Amygdala (tissue), 56 donors: Measurements from ENCODE around the gene COL4A5.
"Not testable (repeated sequence)": the region's sequence is repeated elsewhere in the genome, so short reads cannot be mapped to it uniquely, and the experiment has no call there.

Experiments
- DNase-seq, 56 donors: peaks; one replicate each; lab custom pipeline; 2025; lab: John Stamatoyannopoulos, UW

COL4A5 gene

DNA sequence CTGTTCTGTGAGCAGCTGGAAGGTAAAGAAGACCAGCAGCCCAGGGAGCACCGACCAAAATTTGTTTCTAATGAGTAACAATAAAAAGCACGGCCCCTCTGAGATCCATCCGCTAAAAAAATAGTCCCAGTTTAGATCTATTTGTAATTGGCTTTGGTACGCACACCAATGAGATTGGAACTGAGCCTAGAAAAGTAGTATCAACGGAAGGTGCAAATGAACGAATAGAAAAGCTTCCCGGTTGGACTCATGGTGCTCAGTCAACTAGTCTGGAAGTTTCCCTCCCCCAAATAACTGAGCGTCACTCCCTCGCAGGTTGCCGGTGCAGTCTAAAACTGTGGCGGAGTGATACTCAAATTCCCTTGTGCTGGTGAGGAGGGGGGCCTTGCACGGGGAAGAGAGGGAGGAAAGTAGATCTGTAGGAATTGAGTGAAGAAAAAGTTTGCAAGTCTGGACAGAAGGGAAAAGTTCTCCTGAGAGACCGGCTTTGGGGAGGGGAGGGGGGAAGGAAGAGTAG is at the start of gene COL4A5:
Gene COL4A5 (plus strand): TSS at position 413 of the 517 bp plus-strand sequence. CDS start 288 bp downstream, outside the sequence.
- peak in 19 of 56 donors; percentile 0 to 27 (median 2) for DNase-seq

GRCh38 chrX:108390976-108391717 is 48.5 kb upstream of the COL4A5 start:
- DNase-seq, result not testable (repeated sequence)

GRCh38 chrX:108396188-108396891 is 43.3 kb upstream of the COL4A5 start:
- no peak for DNase-seq

GRCh38 chrX:108396986-108397385 is 42.7 kb upstream of the COL4A5 start:
- DNase-seq, result no peak

GRCh38 chrX:108397627-108398391 is 41.8 kb upstream of the COL4A5 start:
- peak in 1 of 56 donors; percentile 0 for DNase-seq

DNA sequence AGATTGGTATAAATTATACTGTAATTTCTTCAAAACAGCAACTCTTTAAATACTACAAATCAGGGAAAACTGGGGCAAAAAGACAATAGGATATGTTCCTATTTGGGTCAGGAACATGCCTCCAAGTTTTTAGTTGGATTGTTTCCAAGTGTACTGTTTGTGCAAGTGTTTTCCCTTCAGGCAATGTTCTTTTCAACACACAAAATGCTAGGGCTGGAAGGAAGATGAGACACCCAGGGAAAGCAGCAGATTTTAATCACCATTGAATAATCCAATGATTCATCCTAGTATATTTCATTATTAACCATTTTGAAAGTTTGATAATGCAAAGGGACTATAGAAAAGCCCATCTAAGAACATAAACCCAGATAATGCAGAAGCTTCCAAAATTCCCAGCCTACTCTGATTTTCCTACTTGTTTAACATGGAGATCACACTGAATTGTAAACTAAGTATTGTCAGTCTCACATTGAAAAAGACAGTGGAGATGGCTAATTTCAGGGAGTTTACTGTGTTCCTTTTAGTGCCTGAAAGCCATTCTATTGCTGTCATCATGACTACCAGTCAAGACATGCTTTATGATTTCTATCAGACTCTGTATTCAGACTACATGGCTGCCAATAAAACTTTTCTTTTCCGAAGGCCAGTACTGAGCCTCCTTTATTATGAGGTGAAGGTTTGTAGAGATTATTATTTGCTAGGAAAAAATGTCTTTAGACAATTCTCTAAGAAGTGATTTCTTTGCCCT is 40.0 kb upstream of the COL4A5 start:
- no peak for DNase-seq

GRCh38 chrX:108412783-108413182 is 26.9 kb upstream of the COL4A5 start:
- DNase-seq, result no peak

DNA sequence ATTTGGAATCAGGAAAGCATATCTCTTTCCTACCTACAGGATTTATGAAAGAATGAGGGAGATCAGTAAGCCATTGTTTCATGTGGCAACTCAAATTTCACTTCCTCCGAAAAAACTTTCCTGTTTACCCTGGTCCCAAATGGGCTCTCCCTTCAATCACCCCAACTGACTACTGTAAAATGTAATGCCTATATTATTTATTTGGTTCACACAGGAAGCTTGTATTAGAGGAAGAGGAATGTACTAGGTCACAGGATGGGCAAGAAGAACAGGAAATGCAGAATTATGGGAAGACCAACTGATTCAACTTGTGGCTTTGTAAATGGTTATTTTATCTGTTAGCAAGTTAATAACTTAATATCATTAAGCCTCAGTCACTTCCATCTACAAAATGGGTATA is 24.5 kb upstream of the COL4A5 start:
- DNase-seq, result no peak

GRCh38 chrX:108415891-108416290 is 23.7 kb upstream of the COL4A5 start:
- DNase-seq, result no peak

- DNase-seq, result no peak
Measured at GRCh38 chrX:108417257-108417656, 22.4 kb upstream of the COL4A5 start.

GRCh38 chrX:108419401-108419800 is 20.2 kb upstream of the COL4A5 start:
- no peak for DNase-seq

DNA sequence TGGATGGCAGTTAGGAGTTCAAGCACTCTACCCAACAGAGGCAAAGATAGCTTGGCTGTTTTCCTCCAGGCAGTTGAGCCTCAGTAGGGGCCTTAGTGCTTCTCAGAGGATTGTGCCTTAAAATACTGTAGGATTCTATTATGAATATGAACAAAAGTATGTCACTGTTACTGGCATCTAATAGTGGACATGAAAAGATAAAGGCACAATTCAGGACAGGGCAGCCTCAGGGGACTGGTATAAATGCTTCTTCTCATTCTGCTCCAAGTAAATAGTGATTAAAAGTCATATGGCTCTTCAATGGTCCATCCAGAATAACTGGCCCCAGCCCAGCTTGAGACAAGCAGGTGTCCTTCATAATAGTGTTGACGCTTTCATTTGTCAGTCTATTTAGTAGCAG is 19.2 kb upstream of the COL4A5 start:
- DNase-seq, result no peak

DNA sequence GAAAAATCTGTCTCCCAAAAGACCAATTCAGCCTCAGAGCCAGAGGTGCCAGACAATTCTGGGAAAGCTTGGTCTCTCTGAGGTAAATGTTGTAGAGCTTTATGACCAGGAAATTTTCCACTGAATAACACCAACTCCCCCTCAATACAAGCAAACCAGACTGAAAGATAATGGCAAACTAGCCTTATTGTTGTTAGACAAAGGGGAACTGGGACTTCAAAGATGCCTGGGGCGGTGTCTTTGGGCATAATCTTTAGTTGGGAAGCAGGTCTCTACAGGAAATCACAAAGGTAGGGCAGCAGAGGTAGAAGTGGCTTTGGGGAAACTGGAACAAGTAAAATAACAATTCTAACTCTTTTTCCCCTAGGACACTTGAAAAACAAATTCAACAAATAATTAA is 13.4 kb upstream of the COL4A5 start:
- DNase-seq, result no peak

GRCh38 chrX:108435261-108435660 is 4.4 kb upstream of the COL4A5 start:
- DNase-seq, result no peak

DNA sequence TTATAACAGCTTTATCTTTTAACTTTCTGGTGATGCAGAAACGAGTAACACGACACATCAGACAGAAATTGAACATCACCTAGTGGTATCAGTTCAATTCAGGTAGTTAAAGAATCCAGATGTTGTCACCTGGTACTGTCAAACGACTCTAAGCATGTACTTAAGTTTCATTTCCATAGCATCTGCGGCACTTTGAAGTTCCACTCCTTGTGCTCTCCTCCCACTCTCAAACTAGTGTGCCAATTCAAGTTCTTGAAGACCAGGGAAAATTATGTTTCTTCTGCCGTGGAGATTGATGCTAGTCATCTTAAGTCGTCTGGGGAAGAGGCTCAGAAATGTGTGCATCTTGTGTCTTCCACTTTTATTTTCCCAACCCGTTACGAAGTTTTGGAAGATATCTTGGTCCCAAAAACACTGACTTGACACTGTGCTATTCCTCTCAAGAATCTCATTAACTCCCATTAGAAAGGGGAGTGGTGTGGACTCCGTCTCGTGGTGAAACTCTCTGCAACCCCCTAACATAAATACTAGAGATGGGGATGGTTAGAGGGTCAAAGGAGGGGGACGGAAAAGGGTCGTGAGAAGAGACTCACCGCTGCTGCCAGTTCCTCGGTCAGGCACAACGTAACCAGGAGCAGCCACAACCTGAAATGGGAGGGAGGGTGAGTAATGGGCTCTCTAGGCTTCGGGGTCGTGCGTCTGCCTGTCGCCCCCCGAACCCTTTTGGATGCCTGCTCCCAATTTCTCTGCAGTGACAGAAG is 2.1 kb upstream of the COL4A5 start:
- no peak for DNase-seq

GRCh38 chrX:108438110-108438623 is 1.5 kb upstream of the COL4A5 start, which contains the start of gene COL4A6:
Gene COL4A6 (minus strand): TSS chrX:108438422. CDS start chrX:108438196, 226 bp downstream.
- peak in 3 of 56 donors; percentile 0 to 1 (median 1) for DNase-seq

- DNase-seq, result peak in 3 of 56 donors; percentile 0 to 1 (median 1)
Measured at GRCh38 chrX:108439961-108440696, 491 bp downstream of the COL4A5 start.

DNA sequence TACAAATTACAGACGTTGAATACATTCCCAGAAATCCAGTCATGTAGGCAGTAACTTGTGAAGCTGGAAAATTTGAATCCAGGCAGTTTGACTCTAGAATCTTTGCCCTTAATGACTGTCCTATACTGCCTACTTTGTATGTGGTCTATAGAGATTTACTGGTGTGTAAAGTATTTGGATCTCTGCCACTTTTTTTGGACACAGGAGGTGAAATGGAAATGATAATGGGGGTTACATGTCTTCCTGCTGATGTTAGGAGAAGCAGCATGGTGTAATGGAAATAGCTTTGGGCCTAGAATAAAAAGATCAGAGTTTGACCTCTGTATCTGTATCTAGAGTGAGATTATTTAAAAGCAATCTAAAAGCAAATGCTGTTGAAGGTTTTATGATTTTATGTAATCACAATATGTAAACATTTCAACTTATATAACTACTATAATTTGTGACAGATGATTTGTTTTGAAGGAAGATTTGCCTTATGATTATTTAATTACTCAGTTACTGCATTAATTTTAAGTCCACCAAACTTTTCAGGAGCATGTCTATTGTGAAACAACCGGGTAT is 3.3 kb downstream of the COL4A5 start:
- DNase-seq, result no peak
